ENCODE results near the gene MYO18A.

Gene MYO18A

GRCh38 chr17:29180034-29180787 lies at the start of gene MYO18A (continued):
- TF ChIP-seq, protein P1, sequence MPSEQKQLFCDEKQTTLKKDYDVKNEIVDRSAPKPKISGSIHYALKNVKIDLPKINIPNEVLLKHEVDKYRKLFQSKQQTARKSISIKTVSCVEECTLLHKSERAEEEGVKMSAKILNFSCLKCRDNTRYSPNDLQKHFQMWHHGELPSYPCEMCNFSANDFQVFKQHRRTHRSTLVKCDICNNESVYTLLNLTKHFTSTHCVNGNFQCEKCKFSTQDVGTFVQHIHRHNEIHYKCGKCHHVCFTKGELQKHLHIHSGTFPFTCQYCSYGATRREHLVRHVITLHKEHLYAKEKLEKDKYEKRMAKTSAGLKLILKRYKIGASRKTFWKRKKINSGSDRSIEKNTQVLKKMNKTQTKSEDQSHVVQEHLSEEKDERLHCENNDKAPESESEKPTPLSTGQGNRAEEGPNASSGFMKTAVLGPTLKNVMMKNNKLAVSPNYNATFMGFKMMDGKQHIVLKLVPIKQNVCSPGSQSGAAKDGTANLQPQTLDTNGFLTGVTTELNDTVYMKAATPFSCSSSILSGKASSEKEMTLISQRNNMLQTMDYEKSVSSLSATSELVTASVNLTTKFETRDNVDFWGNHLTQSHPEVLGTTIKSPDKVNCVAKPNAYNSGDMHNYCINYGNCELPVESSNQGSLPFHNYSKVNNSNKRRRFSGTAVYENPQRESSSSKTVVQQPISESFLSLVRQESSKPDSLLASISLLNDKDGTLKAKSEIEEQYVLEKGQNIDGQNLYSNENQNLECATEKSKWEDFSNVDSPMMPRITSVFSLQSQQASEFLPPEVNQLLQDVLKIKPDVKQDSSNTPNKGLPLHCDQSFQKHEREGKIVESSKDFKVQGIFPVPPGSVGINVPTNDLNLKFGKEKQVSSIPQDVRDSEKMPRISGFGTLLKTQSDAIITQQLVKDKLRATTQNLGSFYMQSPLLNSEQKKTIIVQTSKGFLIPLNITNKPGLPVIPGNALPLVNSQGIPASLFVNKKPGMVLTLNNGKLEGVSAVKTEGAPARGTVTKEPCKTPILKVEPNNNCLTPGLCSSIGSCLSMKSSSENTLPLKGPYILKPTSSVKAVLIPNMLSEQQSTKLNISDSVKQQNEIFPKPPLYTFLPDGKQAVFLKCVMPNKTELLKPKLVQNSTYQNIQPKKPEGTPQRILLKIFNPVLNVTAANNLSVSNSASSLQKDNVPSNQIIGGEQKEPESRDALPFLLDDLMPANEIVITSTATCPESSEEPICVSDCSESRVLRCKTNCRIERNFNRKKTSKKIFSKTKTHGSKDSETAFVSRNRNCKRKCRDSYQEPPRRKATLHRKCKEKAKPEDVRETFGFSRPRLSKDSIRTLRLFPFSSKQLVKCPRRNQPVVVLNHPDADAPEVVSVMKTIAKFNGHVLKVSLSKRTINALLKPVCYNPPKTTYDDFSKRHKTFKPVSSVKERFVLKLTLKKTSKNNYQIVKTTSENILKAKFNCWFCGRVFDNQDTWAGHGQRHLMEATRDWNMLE (tag by site-specific recombination; conservative IDR thresholded peaks at IDR 0.05; ENCODE audit: low read depth), result no peak
- no peak for TF ChIP-seq WT1 (tag by site-specific recombination; IDR thresholded peaks at IDR 0.05)
- no peak for TF ChIP-seq ZNF560 (tag by site-specific recombination; IDR thresholded peaks at IDR 0.05; ENCODE audit: borderline replicate concordance)
- TF ChIP-seq ZNF544 (tag by site-specific recombination; IDR thresholded peaks at IDR 0.05), result no peak
- TF ChIP-seq ZNF248 (tag by site-specific recombination; IDR thresholded peaks at IDR 0.05), result no peak
- no peak for TF ChIP-seq ZIC2 (tag by site-specific recombination; IDR thresholded peaks at IDR 0.05)
- TF ChIP-seq ZNF24 (tag by site-specific recombination; IDR thresholded peaks at IDR 0.05), result no peak
- TF ChIP-seq, protein P2, sequence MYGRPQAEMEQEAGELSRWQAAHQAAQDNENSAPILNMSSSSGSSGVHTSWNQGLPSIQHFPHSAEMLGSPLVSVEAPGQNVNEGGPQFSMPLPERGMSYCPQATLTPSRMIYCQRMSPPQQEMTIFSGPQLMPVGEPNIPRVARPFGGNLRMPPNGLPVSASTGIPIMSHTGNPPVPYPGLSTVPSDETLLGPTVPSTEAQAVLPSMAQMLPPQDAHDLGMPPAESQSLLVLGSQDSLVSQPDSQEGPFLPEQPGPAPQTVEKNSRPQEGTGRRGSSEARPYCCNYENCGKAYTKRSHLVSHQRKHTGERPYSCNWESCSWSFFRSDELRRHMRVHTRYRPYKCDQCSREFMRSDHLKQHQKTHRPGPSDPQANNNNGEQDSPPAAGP (tag by site-specific recombination; IDR thresholded peaks at IDR 0.05), result peak; percentile 40; the same call in 1 of the 2 replicates
- TF ChIP-seq KLF10 (tag by site-specific recombination; IDR thresholded peaks at IDR 0.05), result no peak; the same call in 1 of the 2 replicates
- TF ChIP-seq AEBP2 (tag by site-specific recombination; IDR thresholded peaks at IDR 0.05; ENCODE audit: borderline replicate concordance), result no peak
- peak; percentile 65 for TF ChIP-seq ZBTB17 (tag by site-specific recombination; IDR thresholded peaks at IDR 0.05)
- TF ChIP-seq, protein P3, sequence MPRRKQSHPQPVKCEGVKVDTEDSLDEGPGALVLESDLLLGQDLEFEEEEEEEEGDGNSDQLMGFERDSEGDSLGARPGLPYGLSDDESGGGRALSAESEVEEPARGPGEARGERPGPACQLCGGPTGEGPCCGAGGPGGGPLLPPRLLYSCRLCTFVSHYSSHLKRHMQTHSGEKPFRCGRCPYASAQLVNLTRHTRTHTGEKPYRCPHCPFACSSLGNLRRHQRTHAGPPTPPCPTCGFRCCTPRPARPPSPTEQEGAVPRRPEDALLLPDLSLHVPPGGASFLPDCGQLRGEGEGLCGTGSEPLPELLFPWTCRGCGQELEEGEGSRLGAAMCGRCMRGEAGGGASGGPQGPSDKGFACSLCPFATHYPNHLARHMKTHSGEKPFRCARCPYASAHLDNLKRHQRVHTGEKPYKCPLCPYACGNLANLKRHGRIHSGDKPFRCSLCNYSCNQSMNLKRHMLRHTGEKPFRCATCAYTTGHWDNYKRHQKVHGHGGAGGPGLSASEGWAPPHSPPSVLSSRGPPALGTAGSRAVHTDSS (tag by site-specific recombination; IDR thresholded peaks at IDR 0.05), result no peak
- TF ChIP-seq ZNF707 (tag by site-specific recombination; IDR thresholded peaks at IDR 0.05), result no peak
- no peak for TF ChIP-seq ZNF792 (tag by site-specific recombination; IDR thresholded peaks at IDR 0.05)
- TF ChIP-seq, protein P4, sequence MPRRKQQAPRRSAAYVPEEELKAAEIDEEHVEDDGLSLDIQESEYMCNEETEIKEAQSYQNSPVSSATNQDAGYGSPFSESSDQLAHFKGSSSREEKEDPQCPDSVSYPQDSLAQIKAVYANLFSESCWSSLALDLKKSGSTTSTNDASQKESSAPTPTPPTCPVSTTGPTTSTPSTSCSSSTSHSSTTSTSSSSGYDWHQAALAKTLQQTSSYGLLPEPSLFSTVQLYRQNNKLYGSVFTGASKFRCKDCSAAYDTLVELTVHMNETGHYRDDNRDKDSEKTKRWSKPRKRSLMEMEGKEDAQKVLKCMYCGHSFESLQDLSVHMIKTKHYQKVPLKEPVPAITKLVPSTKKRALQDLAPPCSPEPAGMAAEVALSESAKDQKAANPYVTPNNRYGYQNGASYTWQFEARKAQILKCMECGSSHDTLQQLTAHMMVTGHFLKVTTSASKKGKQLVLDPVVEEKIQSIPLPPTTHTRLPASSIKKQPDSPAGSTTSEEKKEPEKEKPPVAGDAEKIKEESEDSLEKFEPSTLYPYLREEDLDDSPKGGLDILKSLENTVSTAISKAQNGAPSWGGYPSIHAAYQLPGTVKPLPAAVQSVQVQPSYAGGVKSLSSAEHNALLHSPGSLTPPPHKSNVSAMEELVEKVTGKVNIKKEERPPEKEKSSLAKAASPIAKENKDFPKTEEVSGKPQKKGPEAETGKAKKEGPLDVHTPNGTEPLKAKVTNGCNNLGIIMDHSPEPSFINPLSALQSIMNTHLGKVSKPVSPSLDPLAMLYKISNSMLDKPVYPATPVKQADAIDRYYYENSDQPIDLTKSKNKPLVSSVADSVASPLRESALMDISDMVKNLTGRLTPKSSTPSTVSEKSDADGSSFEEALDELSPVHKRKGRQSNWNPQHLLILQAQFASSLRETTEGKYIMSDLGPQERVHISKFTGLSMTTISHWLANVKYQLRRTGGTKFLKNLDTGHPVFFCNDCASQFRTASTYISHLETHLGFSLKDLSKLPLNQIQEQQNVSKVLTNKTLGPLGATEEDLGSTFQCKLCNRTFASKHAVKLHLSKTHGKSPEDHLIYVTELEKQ (tag by site-specific recombination; IDR thresholded peaks at IDR 0.05; ENCODE audit: borderline replicate concordance), result no peak
- no peak for TF ChIP-seq ZNF530 (tag by site-specific recombination; IDR thresholded peaks at IDR 0.05; ENCODE audit: low read depth)
- no peak for TF ChIP-seq PRDM1 (tag by site-specific recombination; IDR thresholded peaks at IDR 0.05)
- TF ChIP-seq ZNF596 (tag by site-specific recombination; IDR thresholded peaks at IDR 0.05), result 0 out of 2 replicates have a peak, but pooled peaks have one; percentile 30
- TF ChIP-seq, protein P5, sequence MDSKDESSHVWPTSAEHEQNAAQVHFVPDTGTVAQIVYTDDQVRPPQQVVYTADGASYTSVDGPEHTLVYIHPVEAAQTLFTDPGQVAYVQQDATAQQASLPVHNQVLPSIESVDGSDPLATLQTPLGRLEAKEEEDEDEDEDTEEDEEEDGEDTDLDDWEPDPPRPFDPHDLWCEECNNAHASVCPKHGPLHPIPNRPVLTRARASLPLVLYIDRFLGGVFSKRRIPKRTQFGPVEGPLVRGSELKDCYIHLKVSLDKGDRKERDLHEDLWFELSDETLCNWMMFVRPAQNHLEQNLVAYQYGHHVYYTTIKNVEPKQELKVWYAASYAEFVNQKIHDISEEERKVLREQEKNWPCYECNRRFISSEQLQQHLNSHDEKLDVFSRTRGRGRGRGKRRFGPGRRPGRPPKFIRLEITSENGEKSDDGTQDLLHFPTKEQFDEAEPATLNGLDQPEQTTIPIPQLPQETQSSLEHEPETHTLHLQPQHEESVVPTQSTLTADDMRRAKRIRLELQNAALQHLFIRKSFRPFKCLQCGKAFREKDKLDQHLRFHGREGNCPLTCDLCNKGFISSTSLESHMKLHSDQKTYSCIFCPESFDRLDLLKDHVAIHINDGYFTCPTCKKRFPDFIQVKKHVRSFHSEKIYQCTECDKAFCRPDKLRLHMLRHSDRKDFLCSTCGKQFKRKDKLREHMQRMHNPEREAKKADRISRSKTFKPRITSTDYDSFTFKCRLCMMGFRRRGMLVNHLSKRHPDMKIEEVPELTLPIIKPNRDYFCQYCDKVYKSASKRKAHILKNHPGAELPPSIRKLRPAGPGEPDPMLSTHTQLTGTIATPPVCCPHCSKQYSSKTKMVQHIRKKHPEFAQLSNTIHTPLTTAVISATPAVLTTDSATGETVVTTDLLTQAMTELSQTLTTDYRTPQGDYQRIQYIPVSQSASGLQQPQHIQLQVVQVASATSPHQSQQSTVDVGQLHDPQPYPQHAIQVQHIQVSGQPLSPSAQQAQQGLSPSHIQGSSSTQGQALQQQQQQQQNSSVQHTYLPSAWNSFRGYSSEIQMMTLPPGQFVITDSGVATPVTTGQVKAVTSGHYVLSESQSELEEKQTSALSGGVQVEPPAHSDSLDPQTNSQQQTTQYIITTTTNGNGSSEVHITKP (tag by site-specific recombination; IDR thresholded peaks at IDR 0.05), result no peak
- no peak for TF ChIP-seq ZNF670 (tag by site-specific recombination; IDR thresholded peaks at IDR 0.05; ENCODE audit: low read depth)
- 0 out of 2 replicates have a peak, but pooled peaks have one; percentile 34 for TF ChIP-seq MEIS1 (CRISPR knock-in tag; IDR thresholded peaks at IDR 0.05; ENCODE audit: borderline replicate concordance)
- TF ChIP-seq GLI4 (tag by site-specific recombination; IDR thresholded peaks at IDR 0.05), result no peak
- 0 out of 2 replicates have a peak, but pooled peaks have one; percentile 10 for TF ChIP-seq ZFHX2 (tag by site-specific recombination; conservative IDR thresholded peaks at IDR 0.05)

Data from HEK293 (cell line).